IMR-90 (cell line): Measurements from ENCODE around the gene SIM2. TPM values are rescaled to one million over a fixed set of nuclear protein-coding genes. Genes with fewer than 3 reads are reported as not detected.

Experiments used
- ATAC-seq: fragments of 200-7000 bp; cut with Tn5 transposase; 2 replicates; pipeline ENCODE4 v1.9.1; 2020; ENCODE audit warnings: low read depth, mild to moderate bottlenecking, moderate library complexity
- BruUV-seq: library from RNA; stranded (reverse); fragments of 400-500 nt; replicated peaks from 2 replicates; lab custom pipeline; 2021; lab: Mats Ljungman, UMichigan
- CTCF ChIA-PET: fragments of 300-600 bp; formaldehyde crosslinking; extraction: SDS; loops from one replicate; lab custom pipeline; 2021; ENCODE audit warnings: antibody characterized with exemption; lab: Yijun Ruan, JAX
- POLR2A ChIA-PET: fragments of 300-600 bp; sonication (Branson Sonifier 250); formaldehyde crosslinking; loops from one replicate; lab custom pipeline; 2022; ENCODE audit warnings: antibody characterized with exemption; ENCODE audit not compliant: unreplicated experiment; lab: Charles Lee
- DNase-seq: peaks from one replicate; pipeline ENCODE4 v3.0.0; 2013
- H2AFZ ChIP-seq: replicated peaks from 2 replicates; pipeline ENCODE3; 2013; ENCODE audit warnings: low read length, mild to moderate bottlenecking; ENCODE audit not compliant: poor library complexity
- H2AK5ac ChIP-seq: 2 replicates; pipeline ENCODE4 v1.6.1; 2013; ENCODE audit warnings: low read depth, low read length, inconsistent platforms
- H2AK9ac ChIP-seq: replicated peaks from 2 replicates; pipeline ENCODE3; 2013; ENCODE audit warnings: mild to moderate bottlenecking, low read depth, low read length, moderate library complexity; ENCODE audit not compliant: poor library complexity
- H2BK120ac ChIP-seq: 2 replicates; pipeline ENCODE4 v1.6.1; 2013; ENCODE audit warnings: low read depth, low read length, inconsistent platforms
- H2BK15ac ChIP-seq: 3 replicates; pipeline ENCODE4 v1.6.1; 2013; ENCODE audit warnings: low read depth, low read length, inconsistent platforms
- H2BK20ac ChIP-seq: 2 replicates; pipeline ENCODE4 v1.6.1; 2013; ENCODE audit warnings: low read depth, mild to moderate bottlenecking, inconsistent platforms, low read length, moderate library complexity
- H2BK5ac ChIP-seq: 2 replicates; pipeline ENCODE4 v1.6.1; 2013; ENCODE audit warnings: mild to moderate bottlenecking, low read depth, low read length, inconsistent platforms; ENCODE audit not compliant: poor library complexity, severe bottlenecking
- H3K14ac ChIP-seq: replicated peaks from 2 replicates; pipeline ENCODE4 v1.6.1; 2013; ENCODE audit warnings: low read depth, low read length, inconsistent platforms
- H3K18ac ChIP-seq: 2 replicates; pipeline ENCODE4 v1.6.1; 2013; ENCODE audit warnings: low read depth, low read length, control low read depth
- H3K23ac ChIP-seq: 2 replicates; pipeline ENCODE4 v1.6.1; 2013; ENCODE audit warnings: low read depth, low read length, inconsistent platforms
- H3K27ac ChIP-seq: 2 replicates; pipeline ENCODE4 v1.5.1; 2013; ENCODE audit warnings: mild to moderate bottlenecking, control low read depth, low read length; ENCODE audit not compliant: insufficient read depth
- H3K27me3 ChIP-seq: 2 replicates; pipeline ENCODE4 v1.6.1; 2013; ENCODE audit warnings: low read length; ENCODE audit not compliant: control insufficient read depth, insufficient read depth
- H3K36me3 ChIP-seq: 2 replicates; pipeline ENCODE4 v1.6.1; 2013; ENCODE audit warnings: low read length, mixed read lengths; ENCODE audit not compliant: control insufficient read depth, insufficient read depth
- H3K4ac ChIP-seq: 2 replicates; pipeline ENCODE4 v1.6.1; 2013; ENCODE audit warnings: low read depth, low read length, inconsistent platforms
- H3K4me1 ChIP-seq: 2 replicates; pipeline ENCODE4 v1.6.1; 2013; ENCODE audit warnings: low read length, mixed read lengths; ENCODE audit not compliant: control insufficient read depth, insufficient read depth
- H3K4me2 ChIP-seq: 2 replicates; pipeline ENCODE4 v1.6.1; 2013; ENCODE audit warnings: low read depth, mild to moderate bottlenecking, control low read depth, low read length, moderate library complexity
- H3K4me3 ChIP-seq: 2 replicates; pipeline ENCODE4 v1.5.1; 2013; ENCODE audit warnings: low read depth, mild to moderate bottlenecking, control low read depth, low read length, moderate library complexity; ENCODE audit not compliant: insufficient read depth
- H3K56ac ChIP-seq: 2 replicates; pipeline ENCODE4 v1.6.1; 2013; ENCODE audit warnings: low read length, inconsistent platforms; ENCODE audit not compliant: insufficient read depth; ENCODE audit errors: extremely low read depth
- H3K79me1 ChIP-seq, 2 experiments: 2 replicates each; pipeline ENCODE4 v1.6.1; 2013; ENCODE audit warnings: low read length in 2 of 2, inconsistent platforms in 1 of 2, low read depth in 1 of 2
- H3K9ac ChIP-seq: 2 replicates; pipeline ENCODE4 v1.6.1; 2013; ENCODE audit warnings: low read depth, low read length, control low read depth
- H3K9me1 ChIP-seq: 2 replicates; pipeline ENCODE4 v1.6.1; 2013; ENCODE audit warnings: low read length, inconsistent platforms; ENCODE audit not compliant: insufficient read depth
- H3K9me3 ChIP-seq: 2 replicates; pipeline ENCODE4 v1.6.1; 2013; ENCODE audit warnings: low read length; ENCODE audit not compliant: control insufficient read depth, insufficient read depth
- H4K20me1 ChIP-seq: 2 replicates; pipeline ENCODE4 v1.6.1; 2013; ENCODE audit warnings: low read length, inconsistent platforms; ENCODE audit not compliant: insufficient read depth
- H4K5ac ChIP-seq: 2 replicates; pipeline ENCODE4 v1.6.1; 2013; ENCODE audit warnings: mild to moderate bottlenecking, low read depth, low read length, control low read depth
- H4K8ac ChIP-seq, 2 experiments: 2 replicates each; pipeline ENCODE4 v1.6.1; 2013; ENCODE audit warnings: low read depth in 2 of 2, low read length in 2 of 2, control low read depth in 1 of 2, inconsistent platforms in 1 of 2
- H4K91ac ChIP-seq: 2 replicates; pipeline ENCODE4 v1.6.1; 2013; ENCODE audit warnings: low read depth, low read length, inconsistent platforms; ENCODE audit not compliant: insufficient read depth
- BHLHE40 ChIP-seq: fragments of 150-350 bp; IDR thresholded peaks from 2 replicates; pipeline ENCODE4 v1.6.1; 2016; ENCODE audit warnings: mild to moderate bottlenecking, low read depth, low read length
- CEBPB ChIP-seq: IDR thresholded peaks from 2 replicates; pipeline ENCODE4 v1.6.1; 2012; ENCODE audit warnings: low read depth, low read length, improper control_type of control experiment
- CHD1 ChIP-seq: IDR thresholded peaks from 2 replicates; pipeline ENCODE4 v1.6.1; 2012; ENCODE audit warnings: low read depth, low read length, improper control_type of control experiment
- FOS ChIP-seq: fragments of 150-350 bp; IDR thresholded peaks from 2 replicates; pipeline ENCODE4 v1.6.1; 2016; ENCODE audit warnings: low read depth, low read length
- MAFK ChIP-seq: IDR thresholded peaks from 2 replicates; pipeline ENCODE4 v1.6.1; 2012; ENCODE audit warnings: low read depth, low read length, improper control_type of control experiment
- MAZ ChIP-seq: IDR thresholded peaks from 2 replicates; pipeline ENCODE4 v1.6.1; 2012; ENCODE audit warnings: low read depth, mild to moderate bottlenecking, low read length, improper control_type of control experiment, moderate library complexity, borderline replicate concordance
- MXI1 ChIP-seq: IDR thresholded peaks from 2 replicates; pipeline ENCODE4 v1.6.1; 2012; ENCODE audit warnings: low read depth, mild to moderate bottlenecking, low read length, moderate library complexity, borderline replicate concordance
- NFE2L2 ChIP-seq: fragments of 150-350 bp; IDR thresholded peaks from 2 replicates; pipeline ENCODE4 v1.6.1; 2016; ENCODE audit warnings: low read depth, mild to moderate bottlenecking, low read length
- POLR2A ChIP-seq: IDR thresholded peaks from 2 replicates; pipeline ENCODE4 v1.6.1; 2012; ENCODE audit warnings: mild to moderate bottlenecking, low read depth, low read length
- RAD21 ChIP-seq: IDR thresholded peaks from 2 replicates; pipeline ENCODE4 v1.6.1; 2012; ENCODE audit warnings: low read length, improper control_type of control experiment
- RCOR1 ChIP-seq: IDR thresholded peaks from 2 replicates; pipeline ENCODE4 v1.6.1; 2012; ENCODE audit warnings: mild to moderate bottlenecking, low read length, improper control_type of control experiment; ENCODE audit not compliant: insufficient replicate concordance
- SMC3 ChIP-seq: fragments of 150-350 bp; IDR thresholded peaks from 2 replicates; pipeline ENCODE4 v1.6.1; 2016; ENCODE audit warnings: low read depth, mild to moderate bottlenecking, antibody characterized with exemption, low read length, moderate library complexity
- WGBS, 2 experiments: methylation state at CpG; one replicate each; pipeline versions ENCODE4 v1.1.5 to v1.1.7; 2013; ENCODE audit warnings: missing lambda C conversion rate in 2 of 2; ENCODE audit not compliant: insufficient read length in 1 of 2; ENCODE audit errors: extremely low coverage in 2 of 2; 5-methylcytosine and 5-hydroxymethylcytosine counted together
- dilution Hi-C: fragments of 300-500 bp; cut with HindIII; formaldehyde crosslinking; loops from one replicate; pipeline ENCODE4 v1.14.3; 2018; ENCODE audit warnings: low sequenced_read_pairs; ENCODE audit not compliant: unreplicated experiment
- in situ Hi-C: fragments of 300-500 bp; cut with MboI; formaldehyde crosslinking; loops from 3 replicates; pipeline ENCODE4 v1.14.3; 2019; ENCODE audit warnings: low sequenced_read_pairs, inconsistent platforms, mixed read lengths
- intact Hi-C: fragments of 100-400 bp; cut with micrococcal nuclease; formaldehyde crosslinking; loops from 2 replicates; pipeline ENCODE4 v1.10.0; 2022
- polyA plus RNA-seq, 3 experiments: library from polyadenylated mRNA; depleted of rRNA; stranded (reverse); fragments of >200 nt; gene quantifications; 2 replicates each; pipeline ENCODE4 v1.2.3, GENCODE V29; 2012; ENCODE audit warnings: low replicate concordance in 1 of 3
- total RNA-seq: library from RNA; depleted of rRNA; stranded (reverse); fragments of >200 nt; gene quantifications from 2 replicates; pipeline ENCODE4 v1.2.3, GENCODE V29; 2012
- TF ChIP-seq, protein P1 (sequence below): fragments of 150-350 bp; IDR thresholded peaks from 2 replicates; pipeline ENCODE4 v1.6.1; 2016; ENCODE audit warnings: low read depth, mild to moderate bottlenecking, low read length, moderate library complexity, borderline replicate concordance
- TF ChIP-seq, protein P2 (sequence below): fragments of 150-350 bp; IDR thresholded peaks from 2 replicates; pipeline ENCODE4 v1.6.1; 2017; ENCODE audit warnings: mild to moderate bottlenecking, antibody characterized with exemption, low read length, low read depth
- TF ChIP-seq, protein P3 (sequence below): conservative IDR thresholded peaks from 2 replicates; pipeline ENCODE4 v1.5.1; 2012; ENCODE audit warnings: mild to moderate bottlenecking, low read depth, low read length, improper control_type of control experiment

Gene SIM2
- total and polyA plus RNA-seq, 2 of the 4 experiments (the other 2 are of a cell fraction): 2.2 to 7.5 TPM

- POLR2A ChIA-PET: no interaction called here
- no peak overlapping the region for H3K9ac ChIP-seq
- H2AK5ac ChIP-seq: no peak overlapping the region
- no peak overlapping the region for H3K23ac ChIP-seq
- no peak overlapping the region for H2BK5ac ChIP-seq
- DNase-seq (no peak), ATAC-seq (no peak)
- H3K4me3 ChIP-seq: no peak overlapping the region
- no peak overlapping the region; the same call in 1 of the 2 replicates for H3K4ac ChIP-seq
- H3K27ac ChIP-seq: no peak overlapping the region
- no peaks in the 10 kb centered on the region for H3K79me1 ChIP-seq
- in situ Hi-C loops: loop anchor here (5.0 kb wide), 1 partner anchor 183 kb away; no protein-coding TSS in a partner anchor
- H3K9me1 ChIP-seq: 0 out of 2 replicates have a peak, but pooled peaks cover 2% of the 10 kb centered on the region
- no peaks in the 10 kb centered on the region for H4K20me1 ChIP-seq
- H3K4me1 ChIP-seq: peaks cover 4% of the 10 kb centered on the region
- H2BK15ac ChIP-seq: no peak overlapping the region
- no peaks in the 10 kb centered on the region for H3K9me3 ChIP-seq
- H4K5ac ChIP-seq: no peak overlapping the region
- peaks cover 7% of the 10 kb centered on the region for H3K27me3 ChIP-seq
- peak overlapping the region; percentile 39 for H2AK9ac ChIP-seq
- H4K8ac ChIP-seq: no peak overlapping the region; a peak in 1 of 4 replicates
- BruUV-seq: no TSS peak
- CTCF ChIA-PET: interaction anchor here (1.1 kb wide), 1 partner anchor 114 kb away, joined by 3 read pairs; no protein-coding TSS in a partner anchor
- peak overlapping the region; percentile 64 for H2AFZ ChIP-seq
- no peak overlapping the region for H3K56ac ChIP-seq
- H2BK120ac ChIP-seq: no peak overlapping the region; the same call in 1 of the 2 replicates
- intact Hi-C loops: loop anchor here (10.0 kb wide), 1 partner anchor 240 kb away; no protein-coding TSS in a partner anchor
- 46% methylated on average over 18 of the region's 30 CpGs; no CpG with 5 or more reads in 1 of the 2 experiments for WGBS, 2 experiments
- dilution Hi-C loops: no loop called here
- H3K4me2 ChIP-seq: no peak overlapping the region
- H3K18ac ChIP-seq: no peak overlapping the region
- H3K36me3 ChIP-seq: peaks cover 2% of the 10 kb centered on the region; the same call in 1 of the 2 replicates
- no peak overlapping the region for H3K14ac ChIP-seq
- H2BK20ac ChIP-seq: no peak overlapping the region
- peak overlapping the region; percentile 21; the same call in 1 of the 2 replicates for H4K91ac ChIP-seq
- no peak for TF ChIP-seq CEBPB
- no peak for TF ChIP-seq POLR2A
- TF ChIP-seq BHLHE40: no peak
- TF ChIP-seq MAZ: no peak
- TF ChIP-seq, protein P1, sequence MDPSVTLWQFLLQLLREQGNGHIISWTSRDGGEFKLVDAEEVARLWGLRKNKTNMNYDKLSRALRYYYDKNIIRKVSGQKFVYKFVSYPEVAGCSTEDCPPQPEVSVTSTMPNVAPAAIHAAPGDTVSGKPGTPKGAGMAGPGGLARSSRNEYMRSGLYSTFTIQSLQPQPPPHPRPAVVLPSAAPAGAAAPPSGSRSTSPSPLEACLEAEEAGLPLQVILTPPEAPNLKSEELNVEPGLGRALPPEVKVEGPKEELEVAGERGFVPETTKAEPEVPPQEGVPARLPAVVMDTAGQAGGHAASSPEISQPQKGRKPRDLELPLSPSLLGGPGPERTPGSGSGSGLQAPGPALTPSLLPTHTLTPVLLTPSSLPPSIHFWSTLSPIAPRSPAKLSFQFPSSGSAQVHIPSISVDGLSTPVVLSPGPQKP: no peak
- TF ChIP-seq FOS: no peak
- no peak for TF ChIP-seq RCOR1
- no peak for TF ChIP-seq CHD1
- TF ChIP-seq MXI1: no peak
- TF ChIP-seq SMC3: no peak
- TF ChIP-seq RAD21: no peak
- no peak for TF ChIP-seq MAFK
- TF ChIP-seq, protein P2, sequence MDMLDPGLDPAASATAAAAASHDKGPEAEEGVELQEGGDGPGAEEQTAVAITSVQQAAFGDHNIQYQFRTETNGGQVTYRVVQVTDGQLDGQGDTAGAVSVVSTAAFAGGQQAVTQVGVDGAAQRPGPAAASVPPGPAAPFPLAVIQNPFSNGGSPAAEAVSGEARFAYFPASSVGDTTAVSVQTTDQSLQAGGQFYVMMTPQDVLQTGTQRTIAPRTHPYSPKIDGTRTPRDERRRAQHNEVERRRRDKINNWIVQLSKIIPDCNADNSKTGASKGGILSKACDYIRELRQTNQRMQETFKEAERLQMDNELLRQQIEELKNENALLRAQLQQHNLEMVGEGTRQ: no peak
- TF ChIP-seq NFE2L2: no peak
- TF ChIP-seq, protein P3, sequence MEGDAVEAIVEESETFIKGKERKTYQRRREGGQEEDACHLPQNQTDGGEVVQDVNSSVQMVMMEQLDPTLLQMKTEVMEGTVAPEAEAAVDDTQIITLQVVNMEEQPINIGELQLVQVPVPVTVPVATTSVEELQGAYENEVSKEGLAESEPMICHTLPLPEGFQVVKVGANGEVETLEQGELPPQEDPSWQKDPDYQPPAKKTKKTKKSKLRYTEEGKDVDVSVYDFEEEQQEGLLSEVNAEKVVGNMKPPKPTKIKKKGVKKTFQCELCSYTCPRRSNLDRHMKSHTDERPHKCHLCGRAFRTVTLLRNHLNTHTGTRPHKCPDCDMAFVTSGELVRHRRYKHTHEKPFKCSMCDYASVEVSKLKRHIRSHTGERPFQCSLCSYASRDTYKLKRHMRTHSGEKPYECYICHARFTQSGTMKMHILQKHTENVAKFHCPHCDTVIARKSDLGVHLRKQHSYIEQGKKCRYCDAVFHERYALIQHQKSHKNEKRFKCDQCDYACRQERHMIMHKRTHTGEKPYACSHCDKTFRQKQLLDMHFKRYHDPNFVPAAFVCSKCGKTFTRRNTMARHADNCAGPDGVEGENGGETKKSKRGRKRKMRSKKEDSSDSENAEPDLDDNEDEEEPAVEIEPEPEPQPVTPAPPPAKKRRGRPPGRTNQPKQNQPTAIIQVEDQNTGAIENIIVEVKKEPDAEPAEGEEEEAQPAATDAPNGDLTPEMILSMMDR: no peak
Observed at GRCh38 chr21:36744560-36745231, 45.8 kb downstream of the SIM2 start.
